Measurements from ENCODE around the gene GALNT6.

GRCh38 chr12:51377099-51377984, 13.9 kb downstream of the GALNT6 start:
- TF ChIP-seq CTCF (IDR thresholded peaks at IDR 0.05), result no peak
- TF ChIP-seq EP300 (IDR thresholded peaks at IDR 0.05), result no peak

Data from stomach (tissue), 4 donors.